ENCODE measurements around the gene SERPINH1. TPM values are rescaled to one million over a fixed set of nuclear protein-coding genes. Genes with fewer than 3 reads are reported as not detected.

The SERPINH1 gene
- total RNA-seq, 4 donors from 2014 or later, result 149 to 226 (median 173) TPM

GRCh38 chr11:75553182-75553581 lies 8.9 kb upstream of the SERPINH1 start:
- no peak for TF ChIP-seq CTCF (IDR thresholded peaks at IDR 0.05; ENCODE audit: low read depth)

GRCh38 chr11:75553889-75554257 lies 8.2 kb upstream of the SERPINH1 start:
- TF ChIP-seq CTCF (IDR thresholded peaks at IDR 0.05; ENCODE audit: low read depth), result no peak

GRCh38 chr11:75554258-75555022 lies 7.6 kb upstream of the SERPINH1 start:
- TF ChIP-seq CTCF (IDR thresholded peaks at IDR 0.05; ENCODE audit: low read depth), result no peak

- TF ChIP-seq CTCF (IDR thresholded peaks at IDR 0.05; ENCODE audit: low read depth), result no peak
Measured at GRCh38 chr11:75555079-75555811, 6.8 kb upstream of the SERPINH1 start.

GRCh38 chr11:75556275-75556674 lies 5.8 kb upstream of the SERPINH1 start:
- no peak for TF ChIP-seq CTCF (IDR thresholded peaks at IDR 0.05; ENCODE audit: low read depth)

- TF ChIP-seq CTCF (IDR thresholded peaks at IDR 0.05; ENCODE audit: low read depth), result no peak
Measured at GRCh38 chr11:75557666-75558494, 4.2 kb upstream of the SERPINH1 start.
